GM18505 (cell line): Measurements from ENCODE around the gene TET3.

ENCODE experiments used
- ATAC-seq: cut with Tn5 transposase; IDR thresholded peaks from one replicate; pipeline ENCODE4 v1.9.1; 2021; ENCODE audit not compliant: unreplicated experiment
- POLR2A ChIP-seq: IDR thresholded peaks from 4 replicates; pipeline ENCODE4 v1.6.1; 2011; ENCODE audit warnings: borderline replicate concordance; ENCODE audit not compliant: insufficient read depth, insufficient read length; ENCODE audit errors: extremely low read depth

Gene TET3

GRCh38 chr2:73998451-73998850, 13.7 kb downstream of the TET3 start:
- no peak for ATAC-seq
- TF ChIP-seq POLR2A = no peak

DNA sequence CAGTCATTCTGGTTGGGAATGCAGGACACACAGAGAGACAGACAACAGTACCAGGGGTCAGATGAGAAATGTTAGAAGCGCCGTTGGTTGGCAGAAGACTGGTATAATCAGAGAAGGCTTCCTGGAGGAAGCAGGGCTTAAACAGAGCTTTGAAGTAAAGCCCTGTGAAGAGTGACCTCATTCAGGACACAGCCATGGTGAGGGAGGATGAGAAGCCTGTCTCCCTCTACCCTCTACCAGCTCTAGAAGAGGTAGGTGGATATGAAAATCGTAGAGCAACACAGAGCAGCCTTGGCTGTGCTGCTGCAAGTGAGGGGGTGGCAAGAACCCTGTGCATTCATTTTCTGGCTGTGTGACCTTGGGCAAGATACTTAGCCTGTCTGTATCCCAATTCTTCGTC, 14.2 kb downstream of the TET3 start:
- ATAC-seq = no peak
- no peak for TF ChIP-seq POLR2A

DNA sequence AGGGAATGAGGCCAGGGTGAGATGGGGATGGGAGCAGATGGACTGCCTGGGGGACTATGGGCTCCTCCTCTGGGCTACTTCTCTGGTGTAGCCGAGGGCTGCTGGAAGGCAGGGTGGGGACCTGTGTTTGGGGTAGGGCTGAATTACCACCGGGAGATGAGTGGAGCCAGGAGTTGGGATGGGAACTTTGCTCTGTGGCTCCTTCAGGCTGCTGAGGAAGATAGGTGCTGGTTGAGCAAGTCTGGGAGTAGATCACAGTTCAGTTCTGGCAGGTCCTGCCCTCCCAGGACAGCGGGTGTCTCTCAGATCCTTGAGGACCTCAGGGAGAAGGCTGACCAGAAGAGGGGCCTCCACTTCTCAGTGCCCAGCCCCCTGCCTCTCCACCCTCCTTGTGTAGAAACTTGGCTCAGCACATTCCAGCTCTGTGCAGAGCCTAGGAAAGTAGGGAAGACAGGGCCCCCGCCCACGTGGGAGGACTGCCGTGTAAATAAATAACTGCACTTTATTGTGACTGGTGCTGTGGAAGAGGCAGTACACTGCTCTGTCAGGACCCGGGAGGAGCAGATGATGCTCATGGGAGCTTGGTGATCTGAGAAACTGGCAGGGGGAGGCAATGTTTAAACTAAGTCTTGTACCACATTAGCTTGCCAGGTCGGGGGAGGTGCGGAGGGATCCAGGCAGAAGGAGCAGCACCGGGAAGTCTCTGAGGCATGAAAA, 15.3 kb downstream of the TET3 start:
- no peak for ATAC-seq
- TF ChIP-seq POLR2A = no peak

- no peak for TF ChIP-seq POLR2A
- no peak for ATAC-seq
These were observed 16.0 kb downstream of the TET3 start for GRCh38 chr2:74000666-74001065.

- no peak for TF ChIP-seq POLR2A
- no peak for ATAC-seq
These were observed 16.4 kb downstream of the TET3 start for GRCh38 chr2:74001121-74001520.

GRCh38 chr2:74001781-74002504, 17.2 kb downstream of the TET3 start:
- TF ChIP-seq POLR2A = no peak
- peak; percentile 37 for ATAC-seq

DNA sequence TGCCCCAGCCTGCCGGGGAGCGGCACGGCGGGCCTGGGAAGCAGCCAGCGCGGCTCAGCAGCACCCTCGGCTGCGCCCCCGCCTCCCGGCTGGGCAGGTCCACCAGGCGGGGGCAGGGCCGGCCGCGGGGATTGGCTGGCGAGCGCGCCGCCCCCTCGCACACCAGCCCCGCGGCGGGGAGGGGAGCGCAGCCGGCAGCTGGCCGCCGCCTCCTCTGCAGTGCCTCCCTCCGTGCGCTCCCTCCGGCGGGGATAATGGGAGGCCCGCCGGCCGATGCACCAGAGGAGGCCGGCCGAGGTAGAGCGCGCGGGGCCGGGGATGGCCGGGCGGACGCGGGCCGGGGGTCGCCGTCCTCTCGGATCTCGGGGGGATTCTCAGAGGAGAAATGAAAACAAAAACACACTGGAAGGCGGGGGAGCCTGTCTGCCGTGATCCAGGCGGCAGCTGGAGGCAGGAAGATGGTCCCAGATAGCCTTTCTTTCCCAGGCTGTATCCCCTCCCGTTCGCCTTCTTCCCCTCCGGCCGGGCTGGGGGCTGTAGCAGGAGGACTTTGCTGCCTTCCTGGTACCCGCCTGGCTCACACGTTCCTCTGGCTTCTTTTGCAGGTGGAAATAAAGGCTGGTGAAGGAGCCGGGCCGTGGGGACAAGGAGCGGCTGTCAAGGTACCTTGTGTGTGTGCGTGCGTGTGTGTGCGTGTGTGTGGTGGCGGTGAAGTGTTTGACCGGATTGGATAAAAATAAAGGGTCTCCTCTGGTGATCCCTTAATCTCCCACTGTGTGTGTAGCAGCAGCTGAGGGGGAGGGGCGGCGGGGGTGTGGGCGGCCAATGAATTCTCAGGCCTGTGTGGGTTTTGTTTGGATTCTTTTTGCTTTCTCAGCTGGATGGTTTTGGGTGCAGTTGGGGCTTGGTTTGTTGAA, 18.1 kb downstream of the TET3 start:
- ATAC-seq = peak; percentile 88

GRCh38 chr2:74003494-74004211, 18.9 kb downstream of the TET3 start:
- no peak for TF ChIP-seq POLR2A
- ATAC-seq = no peak

More for the DNA sequence above, 18.1 kb downstream of the TET3 start:
- TF ChIP-seq POLR2A = peak; percentile 30

- no peak for TF ChIP-seq POLR2A
- ATAC-seq = no peak
These were observed 19.8 kb downstream of the TET3 start for GRCh38 chr2:74004212-74005182.

DNA sequence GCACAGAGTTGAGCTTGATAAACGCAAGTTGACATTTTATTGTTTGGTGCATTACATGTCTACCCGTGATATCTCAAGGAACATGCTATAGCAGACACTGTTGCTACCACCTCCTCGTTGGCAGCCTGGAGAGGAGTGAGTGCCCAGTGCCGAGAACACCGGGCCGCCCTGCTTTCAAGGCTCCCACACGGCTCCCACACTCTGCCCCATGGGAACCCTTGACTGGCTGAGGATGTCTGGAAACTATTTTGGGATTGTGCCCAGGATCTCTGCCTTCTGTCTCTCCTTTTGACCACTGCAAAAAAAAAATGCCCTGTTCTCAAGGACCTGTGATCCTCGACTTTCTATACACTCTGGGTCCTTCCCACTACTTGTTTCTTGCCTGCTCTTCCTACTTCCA, 21.1 kb downstream of the TET3 start:
- no peak for ATAC-seq
- no peak for TF ChIP-seq POLR2A

DNA sequence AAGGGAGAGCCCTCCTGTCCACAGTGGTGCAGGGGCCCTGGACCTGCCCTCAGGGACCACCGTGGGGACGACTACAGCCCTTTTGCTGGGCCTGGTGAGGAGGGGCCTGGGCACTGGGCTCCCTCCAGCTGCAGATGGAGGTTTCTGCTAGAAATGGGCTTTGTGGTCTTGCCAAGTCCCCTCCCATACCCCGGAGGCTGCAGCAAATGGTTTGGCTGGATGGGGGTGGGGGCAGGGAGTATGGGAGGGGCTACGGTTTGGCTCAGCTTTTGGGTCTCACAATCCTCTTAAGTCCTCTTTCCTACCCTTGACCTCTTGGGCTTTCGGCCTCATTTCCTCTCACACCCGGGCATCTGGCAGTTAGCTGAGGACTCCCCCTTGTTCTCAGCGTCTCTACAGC, 21.7 kb downstream of the TET3 start:
- no peak for ATAC-seq
- TF ChIP-seq POLR2A = no peak

- TF ChIP-seq POLR2A = no peak
- ATAC-seq = no peak
These were observed 22.4 kb downstream of the TET3 start for GRCh38 chr2:74007121-74007520.
